Islet precursor cell (in vitro differentiated cells): ENCODE results near the gene EOGT.

Source experiments
- DNase-seq: peaks from one replicate; pipeline ENCODE4 v3.0.0-alpha.2; 2018

Gene EOGT

GRCh38 chr3:68953816-68954444 lies 59.6 kb downstream of the EOGT start:
- DNase-seq = no peak

GRCh38 chr3:68945225-68945624 lies 68.3 kb downstream of the EOGT start:
- no peak for DNase-seq

- DNase-seq = no peak
Observed at GRCh38 chr3:68943753-68944500, 69.6 kb downstream of the EOGT start.

GRCh38 chr3:68941055-68941454 lies 72.4 kb downstream of the EOGT start:
- DNase-seq = no peak

GRCh38 chr3:68936856-68937255 lies 76.6 kb downstream of the EOGT start:
- no peak for DNase-seq

GRCh38 chr3:68935778-68936177 lies 77.7 kb downstream of the EOGT start:
- no peak for DNase-seq

GRCh38 chr3:68931406-68932149 lies 81.9 kb downstream of the EOGT start:
- no peak for DNase-seq
